BJ (cell line): ENCODE measurements around the gene KIAA0825. TPM values are rescaled to one million over a fixed set of nuclear protein-coding genes. Genes with fewer than 3 reads are reported as not detected.

ENCODE experiments used
- CTCF ChIA-PET: fragments of 350-600 bp; formaldehyde crosslinking; extraction: SDS; loops from one replicate; lab custom pipeline; 2021; ENCODE audit warnings: antibody characterized with exemption, inconsistent platforms; lab: Yijun Ruan, JAX
- POLR2A ChIA-PET: fragments of 300-600 bp; sonication (Branson Sonifier 250); formaldehyde crosslinking; extraction: SDS; loops from one replicate; lab custom pipeline; 2021; ENCODE audit warnings: antibody characterized with exemption; lab: Charles Lee
- DNase-seq: peaks from one replicate; pipeline ENCODE4 v3.0.0-alpha.2; 2011; ENCODE audit warnings: low read depth
- H3K27me3 ChIP-seq: 2 replicates; pipeline ENCODE4 v1.6.0; 2011; ENCODE audit warnings: low read length; ENCODE audit not compliant: control insufficient read depth, insufficient read depth
- H3K36me3 ChIP-seq: 2 replicates; pipeline ENCODE4 v1.5.1; 2011; ENCODE audit warnings: low read length; ENCODE audit not compliant: control insufficient read depth, insufficient read depth
- H3K4me3 ChIP-seq: 2 replicates; pipeline ENCODE4 v1.5.1; 2011; ENCODE audit warnings: low read depth, mild to moderate bottlenecking, control low read depth, low read length
- polyA plus RNA-seq: library from polyadenylated mRNA; depleted of rRNA; stranded (reverse); fragments of >200 nt; gene quantifications from 2 replicates; pipeline ENCODE4 v1.2.3, GENCODE V29; 2011
- TF ChIP-seq, protein P1 (sequence below): IDR thresholded peaks from 2 replicates; pipeline ENCODE4 v1.5.1; 2011; ENCODE audit warnings: low read depth, mild to moderate bottlenecking, control low read depth, inconsistent platforms, low read length, moderate library complexity; ENCODE audit not compliant: insufficient read depth

The KIAA0825 gene
- polyA plus RNA-seq, 1 experiment = 0.69 TPM

DNA sequence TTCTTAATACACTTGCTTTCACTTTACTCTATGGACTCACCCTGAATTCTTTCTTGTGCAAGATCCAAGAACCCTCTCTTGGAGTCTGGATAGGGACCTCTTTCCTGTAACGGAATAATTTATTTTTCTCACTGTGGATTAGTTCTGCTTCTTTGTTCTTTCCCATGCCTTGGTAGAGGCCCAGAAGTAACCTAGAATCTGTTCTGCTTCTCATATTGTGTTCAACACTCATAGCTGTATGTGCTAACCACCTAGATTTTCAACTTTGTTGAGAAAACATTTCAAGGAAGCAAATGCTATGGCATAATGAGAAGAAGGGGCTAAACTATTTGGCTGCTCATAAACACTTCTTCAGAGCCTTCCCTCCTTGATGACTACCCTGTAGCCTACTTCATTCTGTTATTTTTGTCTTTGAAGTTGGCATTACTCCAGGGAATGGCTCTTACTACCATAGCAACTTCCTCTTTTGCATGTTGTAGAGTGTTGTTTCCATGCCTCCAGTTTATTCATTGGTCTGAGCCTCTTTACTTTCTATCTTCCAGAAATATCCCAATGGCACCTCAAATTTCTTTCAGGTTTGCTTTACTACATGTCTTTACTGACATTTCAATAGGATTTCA lies 74.3 kb downstream of the KIAA0825 start:
- H3K27me3 ChIP-seq = no peaks in the 10 kb centered on the region
- DNase-seq = no peak
- POLR2A ChIA-PET = no interaction called here
- TF ChIP-seq, protein P1, sequence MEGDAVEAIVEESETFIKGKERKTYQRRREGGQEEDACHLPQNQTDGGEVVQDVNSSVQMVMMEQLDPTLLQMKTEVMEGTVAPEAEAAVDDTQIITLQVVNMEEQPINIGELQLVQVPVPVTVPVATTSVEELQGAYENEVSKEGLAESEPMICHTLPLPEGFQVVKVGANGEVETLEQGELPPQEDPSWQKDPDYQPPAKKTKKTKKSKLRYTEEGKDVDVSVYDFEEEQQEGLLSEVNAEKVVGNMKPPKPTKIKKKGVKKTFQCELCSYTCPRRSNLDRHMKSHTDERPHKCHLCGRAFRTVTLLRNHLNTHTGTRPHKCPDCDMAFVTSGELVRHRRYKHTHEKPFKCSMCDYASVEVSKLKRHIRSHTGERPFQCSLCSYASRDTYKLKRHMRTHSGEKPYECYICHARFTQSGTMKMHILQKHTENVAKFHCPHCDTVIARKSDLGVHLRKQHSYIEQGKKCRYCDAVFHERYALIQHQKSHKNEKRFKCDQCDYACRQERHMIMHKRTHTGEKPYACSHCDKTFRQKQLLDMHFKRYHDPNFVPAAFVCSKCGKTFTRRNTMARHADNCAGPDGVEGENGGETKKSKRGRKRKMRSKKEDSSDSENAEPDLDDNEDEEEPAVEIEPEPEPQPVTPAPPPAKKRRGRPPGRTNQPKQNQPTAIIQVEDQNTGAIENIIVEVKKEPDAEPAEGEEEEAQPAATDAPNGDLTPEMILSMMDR = no peak
- H3K4me3 ChIP-seq = no peak overlapping the region
- CTCF ChIA-PET = interaction anchor here (1.1 kb wide), 1 partner anchor 19 kb away, joined by 3 read pairs; no protein-coding TSS in a partner anchor
- no peaks in the 10 kb centered on the region for H3K36me3 ChIP-seq

DNA sequence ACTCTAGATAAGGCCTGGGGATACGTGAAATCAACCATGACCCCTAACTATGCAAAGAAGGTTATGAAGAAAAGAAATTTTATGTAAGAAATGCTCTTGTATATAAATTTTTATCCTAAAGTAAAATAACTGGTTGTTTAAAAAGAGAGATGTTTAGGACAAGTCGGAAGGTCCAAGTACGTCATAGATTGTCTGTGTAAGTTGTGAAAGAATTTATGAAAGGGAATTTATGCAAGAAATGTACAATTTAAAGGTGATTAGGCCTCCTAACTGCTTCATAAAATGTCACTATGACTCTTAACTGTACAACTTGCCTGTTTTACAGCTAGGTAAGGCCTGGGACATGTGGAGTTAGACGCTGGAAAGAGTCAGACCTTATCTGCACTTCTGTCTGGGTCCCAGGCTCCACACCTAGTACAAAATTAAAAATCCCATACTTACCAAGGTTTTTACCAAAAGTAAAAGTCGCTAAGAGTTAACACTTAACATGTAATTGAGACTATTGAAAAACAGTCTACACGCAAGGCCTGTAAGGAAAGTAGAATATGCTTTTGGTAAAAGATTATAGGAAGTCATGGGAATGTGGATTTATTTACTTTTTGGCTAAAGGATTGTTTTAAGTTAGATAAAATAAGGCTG lies 77.4 kb downstream of the KIAA0825 start:
- ChIA-PET POLR2A (no interaction called here), CTCF (no interaction called here)
- no peaks in the 10 kb centered on the region for H3K36me3 ChIP-seq
- DNase-seq = no peak
- no peaks in the 10 kb centered on the region for H3K27me3 ChIP-seq
- TF ChIP-seq, protein P1 = no peak
- H3K4me3 ChIP-seq = no peak overlapping the region

DNA sequence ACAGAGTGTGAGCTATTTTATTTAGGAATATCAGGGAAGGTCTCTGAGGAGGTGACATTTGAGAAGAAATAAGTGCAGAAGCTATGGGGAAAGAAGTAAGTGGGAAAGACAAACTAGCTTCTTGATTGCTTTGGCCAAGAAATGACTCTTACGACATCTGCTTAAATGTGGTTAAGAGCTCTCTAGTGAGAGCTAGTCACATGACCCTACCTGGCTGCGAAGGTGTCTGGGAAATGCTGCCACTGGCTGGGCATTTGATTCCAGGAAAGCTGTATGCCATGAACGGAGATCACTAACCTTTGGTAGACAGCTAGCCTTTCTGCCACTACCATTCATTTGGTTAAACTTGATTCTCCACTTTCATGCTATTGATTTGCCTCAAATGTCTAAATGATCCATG lies 80.1 kb downstream of the KIAA0825 start:
- POLR2A ChIA-PET = interaction anchor here (0.6 kb wide), 1 partner anchor 476 kb away, joined by 4 read pairs; no protein-coding TSS in a partner anchor
- Histone ChIP-seq H3K4me3 (no peak overlapping the region), H3K27me3 (no peaks in the 10 kb centered on the region), H3K36me3 (no peaks in the 10 kb centered on the region)
- CTCF ChIA-PET = interaction anchor here (1.4 kb wide), 1 partner anchor 199 kb away, joined by 6 read pairs; no protein-coding TSS in a partner anchor
- TF ChIP-seq, protein P1 = no peak
- DNase-seq = no peak

DNA sequence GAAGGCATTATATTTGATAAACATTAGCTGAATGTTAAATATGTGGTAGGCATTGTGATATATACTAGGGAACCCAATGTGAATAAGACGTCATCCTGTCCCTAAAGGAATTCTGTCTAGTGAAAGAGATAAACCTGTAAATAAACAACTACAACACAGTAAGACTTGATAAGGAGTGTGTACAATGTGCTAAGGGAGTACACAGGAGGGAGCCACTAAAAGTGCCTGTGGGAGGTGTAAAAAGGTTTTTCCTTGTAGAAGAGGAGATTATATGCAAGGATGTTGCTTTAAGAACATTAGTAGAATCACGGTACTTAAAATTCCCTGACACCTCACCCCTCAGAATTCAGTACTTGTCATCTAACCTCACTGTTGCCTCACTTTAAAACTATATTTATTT lies 91.7 kb downstream of the KIAA0825 start:
- Histone ChIP-seq H3K36me3 (no peaks in the 10 kb centered on the region), H3K4me3 (no peak overlapping the region), H3K27me3 (no peaks in the 10 kb centered on the region)
- TF ChIP-seq, protein P1 = no peak
- ChIA-PET POLR2A (no interaction called here), CTCF (no interaction called here)
- DNase-seq = no peak

DNA sequence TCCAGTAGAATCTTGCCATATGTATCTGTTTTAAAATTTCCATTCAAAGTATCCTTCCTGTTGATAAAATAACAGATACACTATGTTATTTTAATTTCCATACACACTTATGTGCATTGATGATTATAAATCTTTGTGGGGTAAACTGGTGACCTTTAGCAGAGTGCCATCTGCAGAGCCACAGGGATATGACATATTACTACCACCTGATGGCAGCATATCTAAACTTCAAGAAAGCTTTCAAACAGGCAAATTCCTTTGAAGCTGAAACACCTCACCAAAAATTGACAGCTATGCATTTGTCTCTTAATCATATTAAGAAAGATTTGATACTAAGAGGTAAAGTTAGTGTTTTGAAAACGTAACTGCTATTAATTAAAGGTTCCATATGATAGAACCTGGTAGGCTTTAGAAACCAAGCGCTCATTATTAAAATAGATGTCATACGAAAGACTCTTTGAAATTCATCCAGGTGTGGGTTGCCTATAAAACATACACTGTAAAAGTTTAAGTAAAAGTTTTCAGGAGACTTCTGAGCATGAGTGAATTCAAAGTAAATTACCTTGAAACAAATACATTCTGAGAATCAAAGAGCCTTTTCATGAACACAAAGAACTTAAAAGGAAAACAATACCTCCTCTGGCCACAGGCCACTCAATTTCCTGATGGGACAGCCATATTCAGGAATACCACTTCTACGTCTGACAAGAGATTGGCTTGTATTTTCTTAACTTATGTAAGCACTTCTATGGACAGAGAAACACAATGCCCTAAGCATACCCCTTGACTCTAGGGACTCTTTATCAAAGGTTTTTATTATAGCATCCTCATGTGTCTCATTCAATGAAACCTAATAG lies 93.3 kb downstream of the KIAA0825 start:
- POLR2A ChIA-PET = no interaction called here
- TF ChIP-seq, protein P1 = peak; percentile 59
- H3K36me3 ChIP-seq = no peaks in the 10 kb centered on the region
- no peaks in the 10 kb centered on the region for H3K27me3 ChIP-seq
- no peak overlapping the region for H3K4me3 ChIP-seq
- CTCF ChIA-PET = interaction anchor here (0.6 to 2.3 kb wide), 6 partner anchors 19 to 237 kb away, joined by 3 to 34 read pairs (median 3); no protein-coding TSS in a partner anchor
- DNase-seq = no peak
